ENCODE results near the gene ESYT2. TPM values are rescaled to one million over a fixed set of nuclear protein-coding genes. Genes with fewer than 3 reads are reported as not detected.

The ESYT2 gene
- total RNA-seq, 1 donor from 2014 or later: 102 TPM

DNA sequence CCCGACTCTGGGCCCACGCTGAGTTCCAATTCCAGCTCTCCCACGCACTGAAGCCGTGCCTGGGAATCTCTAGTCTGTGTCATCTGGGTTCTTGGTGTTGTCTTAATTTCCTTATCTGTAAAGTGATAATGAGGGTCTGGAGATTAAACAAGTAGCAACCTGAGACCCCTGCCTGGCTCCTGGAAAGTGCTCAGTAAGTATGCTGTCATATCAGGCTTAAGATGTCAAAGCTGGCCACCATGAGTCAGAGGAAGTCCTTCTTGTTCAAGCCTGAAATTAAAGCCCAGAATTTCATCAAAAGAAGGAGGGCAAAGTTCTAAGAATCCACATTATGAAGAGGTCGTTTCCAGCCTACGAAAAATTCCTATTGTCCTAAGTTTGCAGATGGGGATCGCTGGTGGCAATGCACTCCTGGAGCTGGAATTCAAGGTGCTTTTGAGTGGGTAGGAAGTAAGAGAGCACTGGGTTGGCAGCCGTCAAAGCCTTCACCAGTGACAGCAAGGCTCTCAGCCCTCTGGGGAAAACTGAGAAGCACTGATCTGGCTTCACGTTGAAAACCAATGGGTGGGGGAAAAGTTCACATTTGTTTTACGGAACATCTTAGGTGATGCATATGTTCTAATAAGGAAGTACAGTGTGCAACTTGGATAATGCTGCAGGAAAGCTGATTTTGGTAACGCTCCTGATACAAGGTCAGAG, 74.4 kb downstream of the ESYT2 start:
- Histone ChIP-seq H3K27me3 (no peaks in the 10 kb centered on the region), H3K4me3 (no peak overlapping the region), H3K36me3 (peaks cover 47 to 74% of the 10 kb centered on the region in 2 donors), H3K9me3 (no peaks in the 10 kb centered on the region), H3K27ac (no peak overlapping the region), H3K4me1 (no peaks in the 10 kb centered on the region)
- no peak for DNase-seq (ENCODE audit: low spot score in 2 of 2)
- intact Hi-C loops (cut with DNase I): no loop called here
- TF ChIP-seq, protein P1, sequence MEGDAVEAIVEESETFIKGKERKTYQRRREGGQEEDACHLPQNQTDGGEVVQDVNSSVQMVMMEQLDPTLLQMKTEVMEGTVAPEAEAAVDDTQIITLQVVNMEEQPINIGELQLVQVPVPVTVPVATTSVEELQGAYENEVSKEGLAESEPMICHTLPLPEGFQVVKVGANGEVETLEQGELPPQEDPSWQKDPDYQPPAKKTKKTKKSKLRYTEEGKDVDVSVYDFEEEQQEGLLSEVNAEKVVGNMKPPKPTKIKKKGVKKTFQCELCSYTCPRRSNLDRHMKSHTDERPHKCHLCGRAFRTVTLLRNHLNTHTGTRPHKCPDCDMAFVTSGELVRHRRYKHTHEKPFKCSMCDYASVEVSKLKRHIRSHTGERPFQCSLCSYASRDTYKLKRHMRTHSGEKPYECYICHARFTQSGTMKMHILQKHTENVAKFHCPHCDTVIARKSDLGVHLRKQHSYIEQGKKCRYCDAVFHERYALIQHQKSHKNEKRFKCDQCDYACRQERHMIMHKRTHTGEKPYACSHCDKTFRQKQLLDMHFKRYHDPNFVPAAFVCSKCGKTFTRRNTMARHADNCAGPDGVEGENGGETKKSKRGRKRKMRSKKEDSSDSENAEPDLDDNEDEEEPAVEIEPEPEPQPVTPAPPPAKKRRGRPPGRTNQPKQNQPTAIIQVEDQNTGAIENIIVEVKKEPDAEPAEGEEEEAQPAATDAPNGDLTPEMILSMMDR (IDR thresholded peaks at IDR 0.05): no peak

DNA sequence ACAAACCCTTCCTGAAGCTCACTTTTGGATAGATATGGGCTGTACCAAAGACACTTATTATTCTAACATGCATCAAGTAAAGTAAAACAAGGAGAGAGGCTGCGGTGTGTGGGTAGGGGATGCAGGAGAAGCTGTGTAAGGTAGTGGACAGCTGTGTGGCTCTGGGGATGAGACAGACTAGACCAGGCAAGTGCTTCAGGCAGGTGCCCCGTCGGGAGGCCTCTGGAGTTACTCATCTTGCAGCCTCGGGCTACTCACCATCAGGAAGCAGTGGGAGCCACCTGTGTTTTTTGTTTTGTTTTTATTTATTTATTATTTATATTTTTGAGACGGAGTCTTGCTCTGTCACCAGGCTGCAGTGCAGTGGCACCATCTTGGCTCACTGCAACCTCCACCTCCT, 75.4 kb downstream of the ESYT2 start:
- no peaks in the 10 kb centered on the region for H3K4me1 ChIP-seq
- peaks cover 47 to 71% of the 10 kb centered on the region in 2 donors for H3K36me3 ChIP-seq
- no peak for DNase-seq (ENCODE audit: low spot score in 2 of 2)
- H3K4me3 ChIP-seq: no peak overlapping the region
- H3K9me3 ChIP-seq: no peaks in the 10 kb centered on the region
- H3K27me3 ChIP-seq: no peaks in the 10 kb centered on the region
- intact Hi-C loops (cut with DNase I): no loop called here
- no peak overlapping the region for H3K27ac ChIP-seq
- TF ChIP-seq, protein P1 (IDR thresholded peaks at IDR 0.05): no peak

DNA sequence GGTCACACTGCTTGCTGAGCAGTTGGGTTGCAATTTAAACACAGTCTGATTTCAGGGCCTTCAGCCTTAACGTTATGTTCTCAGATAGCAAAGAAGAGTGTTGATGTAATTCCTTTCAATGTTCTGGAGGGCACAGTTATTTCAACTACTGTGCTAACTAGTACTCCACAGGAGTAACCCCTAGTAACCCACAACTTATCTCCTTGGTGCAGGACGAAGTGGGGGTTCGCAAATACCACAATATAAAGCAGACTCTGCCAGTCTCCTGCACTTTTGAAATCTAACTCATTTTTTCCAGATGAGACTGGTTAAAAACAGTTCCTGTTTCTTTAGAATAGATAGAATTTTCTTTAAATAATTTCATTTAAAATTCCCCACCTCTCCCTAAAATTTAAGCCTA, 77.6 kb downstream of the ESYT2 start:
- DNase-seq (ENCODE audit: low spot score in 2 of 2): no peak
- no peaks in the 10 kb centered on the region for H3K4me1 ChIP-seq
- peaks cover 52 to 72% of the 10 kb centered on the region in 2 donors for H3K36me3 ChIP-seq
- H3K4me3 ChIP-seq: no peak overlapping the region
- H3K27ac ChIP-seq: no peak overlapping the region
- TF ChIP-seq, protein P1 (IDR thresholded peaks at IDR 0.05): no peak
- H3K27me3 ChIP-seq: no peaks in the 10 kb centered on the region
- intact Hi-C loops (cut with DNase I): no loop called here
- no peaks in the 10 kb centered on the region for H3K9me3 ChIP-seq

DNA sequence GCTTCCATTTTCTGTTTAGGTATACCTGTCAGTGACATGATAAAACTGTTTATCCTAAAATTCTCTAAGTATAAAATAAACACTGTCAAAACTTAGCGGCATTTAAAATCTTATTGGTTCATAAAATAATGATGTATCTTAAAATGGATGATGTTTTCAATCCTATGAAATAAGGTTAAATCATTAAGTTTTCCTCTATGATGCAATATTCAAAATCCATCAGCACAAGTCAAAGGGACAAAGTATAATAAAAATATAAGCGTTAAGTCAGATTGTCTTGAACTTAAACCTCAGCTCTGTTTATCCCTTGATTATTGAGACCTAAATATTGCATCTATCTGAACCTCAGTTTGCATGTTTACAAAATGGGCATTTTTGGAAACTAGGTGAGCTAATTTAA, 78.1 kb downstream of the ESYT2 start:
- Histone ChIP-seq H3K4me1 (no peaks in the 10 kb centered on the region), H3K27me3 (no peaks in the 10 kb centered on the region), H3K36me3 (peaks cover 54 to 72% of the 10 kb centered on the region in 2 donors), H3K9me3 (no peaks in the 10 kb centered on the region), H3K27ac (no peak overlapping the region), H3K4me3 (no peak overlapping the region)
- TF ChIP-seq, protein P1 (IDR thresholded peaks at IDR 0.05): no peak
- intact Hi-C loops (cut with DNase I): no loop called here
- no peak for DNase-seq (ENCODE audit: low spot score in 2 of 2)

DNA sequence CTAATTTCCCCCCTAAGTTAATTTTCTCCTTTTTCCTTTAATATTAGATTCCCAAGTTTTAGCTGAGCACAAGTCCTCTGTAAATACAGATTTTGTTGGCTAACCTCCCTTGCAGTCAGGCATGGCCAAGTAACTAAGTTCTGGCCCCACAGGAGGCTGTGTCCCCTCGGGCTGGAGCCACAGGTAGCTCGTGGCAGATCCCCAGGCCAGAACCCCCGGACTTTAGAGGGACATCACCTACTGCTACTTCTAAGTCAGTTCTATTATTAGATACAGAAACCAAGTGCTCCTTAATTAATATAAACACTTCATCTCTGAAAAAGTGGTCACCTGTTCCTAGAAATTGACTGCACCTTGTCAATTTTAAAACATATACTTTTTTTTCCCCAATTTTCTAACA, 78.6 kb downstream of the ESYT2 start:
- Histone ChIP-seq H3K27me3 (no peaks in the 10 kb centered on the region), H3K27ac (no peak overlapping the region), H3K36me3 (peaks cover 54 to 72% of the 10 kb centered on the region in 2 donors), H3K9me3 (no peaks in the 10 kb centered on the region), H3K4me3 (no peak overlapping the region), H3K4me1 (no peaks in the 10 kb centered on the region)
- intact Hi-C loops (cut with DNase I): no loop called here
- TF ChIP-seq, protein P1 (IDR thresholded peaks at IDR 0.05): no peak
- DNase-seq (ENCODE audit: low spot score in 2 of 2): no peak

Measured in ascending aorta (tissue), 2 donors.